OCI-LY3 (cell line): ENCODE data around the gene LRRC70.

ENCODE experiments used
- H2AFZ ChIP-seq: fragments of 200-600, 300-600 bp; shearing (Covaris generic); 2 replicates; pipeline ENCODE4 v1.6.0; 2014; ENCODE audit warnings: antibody characterized with exemption, low read depth, low read length
- H3K27ac ChIP-seq: fragments of 200-600, 300-600 bp; sonication (generic); 2 replicates; pipeline ENCODE4 v1.5.1; 2014; ENCODE audit warnings: mild to moderate bottlenecking, low read length, moderate library complexity, mixed read lengths
- H3K27me3 ChIP-seq: fragments of 200-600, 300-600 bp; sonication (generic); 2 replicates; pipeline ENCODE4 v1.6.1; 2014; ENCODE audit warnings: low read depth, low read length, mixed read lengths
- H3K36me3 ChIP-seq: fragments of 200-600, 300-600 bp; sonication (generic); replicated peaks from 2 replicates; pipeline ENCODE3; 2014; ENCODE audit warnings: low read depth, low read length, mixed read lengths
- H3K4me1 ChIP-seq: fragments of 300-600, 200-600 bp; sonication (generic); 2 replicates; pipeline ENCODE4 v1.6.1; 2014; ENCODE audit warnings: low read length, mixed read lengths
- H3K4me2 ChIP-seq: fragments of 200-600, 300-600 bp; sonication (generic); 2 replicates; pipeline ENCODE4 v1.6.1; 2014; ENCODE audit warnings: low read length, mixed read lengths
- H3K4me3 ChIP-seq: fragments of 300-600, 200-600 bp; sonication (generic); 2 replicates; pipeline ENCODE4 v1.5.1; 2014; ENCODE audit warnings: antibody characterized with exemption, mild to moderate bottlenecking, low read length, moderate library complexity
- H3K79me2 ChIP-seq: fragments of 300-600, 200-600 bp; shearing (Covaris generic); 2 replicates; pipeline ENCODE4 v1.6.1; 2014; ENCODE audit warnings: mild to moderate bottlenecking, low read length, mixed read lengths
- H3K9ac ChIP-seq: fragments of 300-600, 200-600 bp; shearing (Covaris generic); 2 replicates; pipeline ENCODE4 v1.6.0; 2014; ENCODE audit warnings: mild to moderate bottlenecking, low read length, moderate library complexity
- H3K9me3 ChIP-seq: fragments of 200-600, 300-600 bp; shearing (Covaris generic); 2 replicates; pipeline ENCODE4 v1.6.1; 2014; ENCODE audit warnings: low read length, mixed read lengths; ENCODE audit not compliant: insufficient read depth
- H4K20me1 ChIP-seq: fragments of 200-600, 300-600 bp; sonication (generic); 2 replicates; pipeline ENCODE4 v1.6.1; 2016; ENCODE audit warnings: low read length, mixed read lengths; ENCODE audit not compliant: insufficient read depth
- EZH2phosphoT487 ChIP-seq: fragments of 200-600 bp; shearing (Covaris generic); IDR thresholded peaks from 2 replicates; pipeline ENCODE4 v1.6.1; 2018; ENCODE audit warnings: antibody characterized with exemption, mixed run types, low read depth
- TF ChIP-seq, protein P1 (sequence below): fragments of 200-600, 300-600 bp; sonication (generic); IDR thresholded peaks from 2 replicates; pipeline ENCODE4 v1.5.1; 2014; ENCODE audit warnings: antibody characterized with exemption, low read length, low read depth

The LRRC70 gene

DNA sequence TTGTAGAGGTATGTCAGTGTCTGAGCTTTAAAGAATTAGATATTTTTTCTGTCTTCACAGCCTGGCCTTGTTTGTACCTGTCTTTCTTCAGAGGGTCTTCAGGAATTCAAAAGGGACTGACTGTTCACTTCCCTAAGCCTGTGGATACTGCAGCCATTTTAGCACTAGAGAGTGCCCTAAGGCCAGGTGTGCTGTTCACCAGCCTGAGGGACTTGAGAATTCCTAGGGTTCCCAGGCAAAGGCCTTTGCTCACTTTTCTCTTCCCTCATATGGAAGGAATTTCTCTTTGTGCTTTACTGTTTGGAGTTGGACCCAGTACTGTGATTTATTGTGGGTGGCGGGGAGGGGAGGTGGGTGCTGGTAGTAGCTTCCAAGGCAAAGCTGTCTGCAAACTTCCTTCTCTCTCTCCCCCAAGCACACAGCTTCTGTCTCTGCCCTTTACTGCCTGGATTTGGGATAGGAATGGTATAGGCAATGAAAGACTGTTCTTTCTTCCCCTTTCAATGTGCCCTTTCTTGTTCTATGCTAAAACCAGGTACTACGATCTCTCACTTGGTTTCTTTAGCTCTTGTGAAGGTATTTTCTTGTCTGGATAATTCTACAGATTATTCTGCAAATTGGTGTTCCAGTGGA lies 9.7 kb upstream of the LRRC70 start:
- H3K9ac ChIP-seq, result no peak overlapping the region
- H3K4me3 ChIP-seq, result no peak overlapping the region
- H3K27me3 ChIP-seq, result no peaks in the 10 kb centered on the region
- no peak overlapping the region for H3K4me2 ChIP-seq
- H2AFZ ChIP-seq, result no peak overlapping the region
- H3K27ac ChIP-seq, result no peak overlapping the region
- H3K9me3 ChIP-seq, result no peaks in the 10 kb centered on the region
- peaks cover 9% of the 10 kb centered on the region for H4K20me1 ChIP-seq
- no peaks in the 10 kb centered on the region for H3K79me2 ChIP-seq
- TF ChIP-seq, protein P1, sequence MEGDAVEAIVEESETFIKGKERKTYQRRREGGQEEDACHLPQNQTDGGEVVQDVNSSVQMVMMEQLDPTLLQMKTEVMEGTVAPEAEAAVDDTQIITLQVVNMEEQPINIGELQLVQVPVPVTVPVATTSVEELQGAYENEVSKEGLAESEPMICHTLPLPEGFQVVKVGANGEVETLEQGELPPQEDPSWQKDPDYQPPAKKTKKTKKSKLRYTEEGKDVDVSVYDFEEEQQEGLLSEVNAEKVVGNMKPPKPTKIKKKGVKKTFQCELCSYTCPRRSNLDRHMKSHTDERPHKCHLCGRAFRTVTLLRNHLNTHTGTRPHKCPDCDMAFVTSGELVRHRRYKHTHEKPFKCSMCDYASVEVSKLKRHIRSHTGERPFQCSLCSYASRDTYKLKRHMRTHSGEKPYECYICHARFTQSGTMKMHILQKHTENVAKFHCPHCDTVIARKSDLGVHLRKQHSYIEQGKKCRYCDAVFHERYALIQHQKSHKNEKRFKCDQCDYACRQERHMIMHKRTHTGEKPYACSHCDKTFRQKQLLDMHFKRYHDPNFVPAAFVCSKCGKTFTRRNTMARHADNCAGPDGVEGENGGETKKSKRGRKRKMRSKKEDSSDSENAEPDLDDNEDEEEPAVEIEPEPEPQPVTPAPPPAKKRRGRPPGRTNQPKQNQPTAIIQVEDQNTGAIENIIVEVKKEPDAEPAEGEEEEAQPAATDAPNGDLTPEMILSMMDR, result no peak
- no peak for TF ChIP-seq EZH2phosphoT487
- H3K36me3 ChIP-seq, result peaks cover 12% of the 10 kb centered on the region
- H3K4me1 ChIP-seq, result peaks cover 6% of the 10 kb centered on the region

DNA sequence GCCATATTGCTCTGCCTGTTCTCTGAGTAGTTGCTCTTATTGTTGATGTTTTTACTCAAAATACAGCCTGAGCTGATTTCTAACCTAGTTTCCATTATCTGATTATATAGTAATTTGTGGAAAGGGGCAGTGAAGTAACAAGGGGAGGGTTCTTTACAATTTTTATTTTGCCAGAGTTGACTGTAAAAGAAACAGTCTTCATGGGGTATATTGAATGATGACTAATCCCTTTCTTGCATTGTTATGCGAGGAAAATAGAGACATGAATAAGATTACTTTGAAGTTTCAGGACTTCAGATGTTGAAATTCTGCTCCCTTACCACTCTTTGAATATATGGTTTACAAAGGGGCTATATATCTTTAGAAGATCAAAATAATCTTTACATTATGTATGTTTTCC lies 9.1 kb upstream of the LRRC70 start:
- Histone ChIP-seq H3K9me3 (no peaks in the 10 kb centered on the region), H3K27me3 (no peaks in the 10 kb centered on the region), H3K27ac (no peak overlapping the region), H3K36me3 (peaks cover 12% of the 10 kb centered on the region), H3K4me2 (no peak overlapping the region), H4K20me1 (peaks cover 14% of the 10 kb centered on the region), H3K79me2 (no peaks in the 10 kb centered on the region), H3K4me1 (peaks cover 12% of the 10 kb centered on the region), H3K4me3 (no peak overlapping the region), H3K9ac (no peak overlapping the region), H2AFZ (no peak overlapping the region)
- TF ChIP-seq, protein P1, result no peak
- TF ChIP-seq EZH2phosphoT487, result no peak

DNA sequence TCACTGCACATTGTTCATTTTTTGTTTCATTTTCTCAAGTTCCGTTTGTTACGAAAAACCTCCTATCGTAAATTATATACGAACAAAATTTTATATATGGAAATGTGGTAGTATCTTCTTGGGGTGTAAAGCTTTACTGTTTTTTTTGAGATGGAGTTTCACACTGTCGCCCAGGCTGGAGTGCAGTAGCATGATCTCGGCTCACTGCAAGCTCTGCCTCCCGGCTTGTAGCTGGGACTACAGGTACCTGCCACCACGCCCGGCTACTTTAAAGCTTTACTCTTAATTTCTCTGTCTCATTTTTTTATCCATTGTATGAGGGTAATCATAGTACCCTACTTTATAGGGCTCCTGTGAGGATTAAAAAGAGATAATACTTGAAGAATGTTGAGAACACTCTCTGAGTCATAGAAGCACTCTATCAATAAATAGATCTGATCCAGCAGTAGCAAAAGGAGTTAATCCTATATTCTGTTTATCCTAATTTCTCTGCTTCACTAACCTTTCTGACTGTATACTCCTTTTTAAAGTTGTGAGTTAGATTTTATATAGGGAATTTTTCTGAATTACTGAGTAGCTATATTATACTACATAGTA lies 5.6 kb upstream of the LRRC70 start:
- peaks cover 20% of the 10 kb centered on the region for H3K4me1 ChIP-seq
- H3K79me2 ChIP-seq, result no peaks in the 10 kb centered on the region
- no peak overlapping the region for H3K27ac ChIP-seq
- no peak overlapping the region for H3K4me2 ChIP-seq
- no peaks in the 10 kb centered on the region for H3K9me3 ChIP-seq
- H3K4me3 ChIP-seq, result no peak overlapping the region
- H3K9ac ChIP-seq, result no peak overlapping the region
- TF ChIP-seq, protein P1, result no peak
- no peak for TF ChIP-seq EZH2phosphoT487
- no peaks in the 10 kb centered on the region for H3K27me3 ChIP-seq
- H3K36me3 ChIP-seq, result peaks cover 5% of the 10 kb centered on the region
- no peak overlapping the region for H2AFZ ChIP-seq
- peaks cover 34% of the 10 kb centered on the region for H4K20me1 ChIP-seq

DNA sequence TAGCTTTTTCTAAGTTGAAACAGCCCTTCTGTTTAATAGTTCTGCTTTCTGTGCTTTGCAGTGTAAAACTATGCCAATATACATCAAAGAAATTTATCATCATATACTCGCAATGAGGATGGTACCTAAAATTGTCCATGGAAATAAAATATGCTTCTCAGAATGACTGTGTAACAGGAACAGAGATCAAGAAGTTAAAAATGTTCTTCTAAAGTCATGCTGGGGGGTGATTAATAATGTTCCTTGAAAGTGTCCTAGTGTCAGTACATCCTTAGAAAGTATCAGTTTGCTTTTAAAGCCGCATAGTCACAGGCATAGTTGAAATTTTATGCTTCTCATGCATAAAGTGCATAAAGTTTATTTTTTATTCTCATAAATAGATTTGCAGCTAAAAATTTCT lies 4.0 kb upstream of the LRRC70 start:
- Histone ChIP-seq H3K4me2 (peak overlapping the region; percentile 62), H3K4me3 (0 out of 2 replicates have a peak overlapping the region, but pooled peaks have one; percentile 29), H2AFZ (no peak overlapping the region), H3K9ac (no peak overlapping the region), H4K20me1 (peaks cover 34% of the 10 kb centered on the region), H3K27me3 (no peaks in the 10 kb centered on the region), H3K27ac (no peak overlapping the region), H3K4me1 (peaks cover 20% of the 10 kb centered on the region), H3K9me3 (no peaks in the 10 kb centered on the region), H3K79me2 (no peaks in the 10 kb centered on the region), H3K36me3 (no peaks in the 10 kb centered on the region)
- no peak for TF ChIP-seq EZH2phosphoT487
- TF ChIP-seq, protein P1, result no peak
